GM19438 (cell line): ENCODE data around the gene CHMP4A.

Experiments
- ATAC-seq: cut with Tn5 transposase; IDR thresholded peaks from one replicate; pipeline ENCODE4 v1.9.1; 2021; ENCODE audit warnings: low read depth; ENCODE audit not compliant: unreplicated experiment

The CHMP4A gene, protein sequence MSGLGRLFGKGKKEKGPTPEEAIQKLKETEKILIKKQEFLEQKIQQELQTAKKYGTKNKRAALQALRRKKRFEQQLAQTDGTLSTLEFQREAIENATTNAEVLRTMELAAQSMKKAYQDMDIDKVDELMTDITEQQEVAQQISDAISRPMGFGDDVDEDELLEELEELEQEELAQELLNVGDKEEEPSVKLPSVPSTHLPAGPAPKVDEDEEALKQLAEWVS

DNA sequence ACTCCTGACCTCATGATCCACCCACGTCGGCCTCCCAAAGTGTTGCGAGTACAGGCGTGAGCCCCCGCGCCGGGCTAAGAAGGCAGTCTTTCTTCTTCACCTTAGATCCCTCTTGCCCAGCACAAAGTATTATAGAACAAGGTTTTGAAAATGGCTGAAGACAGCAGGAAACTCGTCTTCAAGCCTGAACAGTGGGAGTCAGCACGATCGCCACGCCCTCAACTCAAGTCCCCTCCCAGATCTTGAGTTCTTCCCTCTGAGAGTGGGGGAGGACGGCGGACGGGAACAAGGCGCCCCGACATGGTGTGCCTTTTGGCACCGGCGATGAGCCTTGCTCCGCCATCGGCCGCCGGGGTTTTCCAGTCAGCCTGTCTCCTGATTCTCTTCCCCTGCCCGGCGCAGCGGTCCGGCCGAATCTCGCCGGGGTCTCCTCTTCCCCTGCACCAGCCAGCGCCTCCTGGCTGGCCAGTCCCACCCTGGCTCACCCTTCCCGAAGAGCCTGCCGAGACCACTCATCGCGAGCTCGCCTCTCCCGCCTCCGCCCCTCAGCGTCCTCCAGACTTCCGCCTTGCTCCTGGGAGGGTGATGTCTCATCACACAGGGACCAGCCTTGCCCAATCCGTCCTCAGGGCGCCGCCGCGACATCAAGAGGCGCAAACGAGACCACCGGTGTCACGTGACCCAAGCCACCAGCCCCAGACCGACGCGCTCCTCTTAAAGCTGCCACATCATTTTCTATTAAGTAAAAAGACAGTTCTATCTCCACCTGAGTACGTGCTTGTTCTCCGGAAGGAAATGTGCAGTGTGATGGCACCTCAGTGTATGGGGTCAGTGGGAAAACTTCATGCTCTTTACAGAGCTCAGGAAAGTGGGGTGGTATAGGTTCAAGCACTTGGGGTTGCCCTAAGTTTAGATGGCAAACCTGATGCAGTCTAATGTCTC is at the start of gene CHMP4A:
Gene CHMP4A, minus strand, starts transcription at position 565 of the 942 bp plus-strand sequence. Its CDS starts 49 bp downstream, at position 516.
- ATAC-seq: peak; percentile 76

DNA sequence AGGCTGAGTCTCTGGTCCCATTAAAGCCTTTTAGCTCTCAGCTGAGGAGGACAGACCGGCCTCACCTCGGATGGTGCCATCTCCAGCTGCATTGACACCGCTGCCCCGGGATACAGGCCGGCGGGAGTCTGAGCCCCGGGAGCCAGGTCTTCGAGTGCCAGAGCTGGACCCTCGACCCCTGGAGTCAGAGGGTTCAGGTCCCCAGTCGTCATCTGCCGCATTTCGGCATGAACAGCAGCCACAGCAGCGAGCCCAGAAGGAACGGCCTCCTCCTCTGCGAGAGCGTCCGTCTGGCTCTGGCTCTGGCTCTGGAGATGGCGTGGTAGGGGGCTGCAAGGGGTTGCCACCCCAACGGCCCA is 48.7 kb upstream of the CHMP4A start:
- no peak for ATAC-seq

DNA sequence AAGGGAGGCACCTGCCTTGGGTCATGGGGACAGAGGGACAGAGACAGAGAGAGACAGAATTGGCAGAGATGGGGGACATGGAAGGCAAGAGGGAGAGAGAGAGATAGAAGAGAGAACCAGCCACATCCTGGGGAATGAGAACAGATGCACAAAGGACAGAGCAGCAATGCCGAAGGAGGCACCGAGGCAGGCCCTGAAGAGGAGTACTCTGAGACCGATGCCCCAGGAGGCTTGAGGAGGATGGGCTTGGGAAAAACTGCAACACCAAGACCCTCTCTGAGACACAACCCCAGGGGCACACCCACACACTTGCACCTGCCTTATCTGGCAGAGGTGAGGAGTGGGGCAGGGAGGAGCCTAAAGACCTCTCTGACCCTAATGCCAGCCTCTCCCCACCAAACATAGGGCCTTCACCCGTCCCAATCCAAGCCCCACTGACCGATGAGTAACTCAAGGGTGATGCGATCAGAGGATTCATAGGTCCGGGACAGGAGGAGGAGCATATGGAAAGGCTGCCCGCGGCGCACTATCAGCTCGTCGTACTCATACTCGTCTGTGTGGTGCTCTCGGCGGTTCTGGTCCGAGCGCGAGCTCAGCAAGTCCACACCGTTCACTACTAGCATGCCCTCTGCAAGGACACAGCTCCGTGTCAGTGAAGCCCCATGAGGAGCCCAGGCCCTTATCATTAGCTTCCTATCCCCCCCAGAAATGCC is 48.1 kb upstream of the CHMP4A start:
- no peak for ATAC-seq

DNA sequence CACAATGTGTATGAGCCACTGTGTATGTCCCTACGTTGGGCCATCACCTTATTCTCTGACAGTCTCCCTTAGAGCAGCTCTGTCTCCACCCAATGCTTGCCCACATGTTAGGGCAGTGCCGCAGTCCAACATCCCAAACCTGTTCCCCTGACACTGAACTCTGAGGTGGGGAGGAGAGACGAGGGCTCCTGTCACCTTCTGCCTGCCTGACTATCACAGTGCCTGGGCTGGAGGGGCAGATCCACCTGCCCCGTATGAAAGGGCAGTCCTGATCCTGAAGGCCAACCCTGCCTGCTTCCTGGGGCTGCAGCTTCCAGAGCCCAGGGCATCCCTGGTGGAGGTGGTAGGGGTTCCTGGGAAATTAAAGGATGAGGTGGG is 47.5 kb upstream of the CHMP4A start:
- no peak for ATAC-seq

DNA sequence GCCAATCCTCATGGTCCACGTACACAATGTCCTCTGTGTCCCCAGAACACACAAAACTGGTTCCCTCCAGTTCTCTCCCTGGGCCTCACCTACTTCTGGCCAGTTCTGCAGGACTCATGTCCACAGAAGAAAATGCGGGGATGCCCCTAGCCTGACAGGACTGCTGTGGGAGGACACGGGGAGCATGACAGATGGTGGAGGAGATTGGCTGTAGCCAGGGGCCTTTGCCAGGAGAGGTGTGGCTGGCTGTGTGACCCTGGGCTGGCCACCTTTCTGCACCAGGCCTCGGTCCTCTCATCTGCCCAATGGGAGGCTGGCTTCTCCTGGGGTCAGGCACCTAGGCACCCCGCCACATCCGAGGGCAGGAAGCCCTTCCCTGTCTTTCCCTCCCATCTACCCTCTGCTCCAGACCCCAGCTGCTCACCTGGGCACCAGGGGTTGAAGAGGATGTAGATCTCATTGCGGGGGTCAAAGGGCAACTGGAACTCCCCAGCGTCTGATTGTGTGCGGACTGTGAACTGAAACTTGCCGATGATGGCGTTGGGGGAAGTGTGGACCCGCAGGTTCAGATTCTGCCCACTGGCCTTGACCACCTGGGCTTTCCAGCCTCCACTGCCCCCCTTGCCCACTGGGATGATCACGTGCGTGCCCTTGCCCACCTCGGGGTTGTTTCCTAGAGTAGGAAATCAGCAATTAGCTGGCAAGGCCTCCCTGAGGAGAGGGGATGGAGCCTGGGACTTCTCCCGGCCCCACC is 46.9 kb upstream of the CHMP4A start:
- ATAC-seq: no peak

DNA sequence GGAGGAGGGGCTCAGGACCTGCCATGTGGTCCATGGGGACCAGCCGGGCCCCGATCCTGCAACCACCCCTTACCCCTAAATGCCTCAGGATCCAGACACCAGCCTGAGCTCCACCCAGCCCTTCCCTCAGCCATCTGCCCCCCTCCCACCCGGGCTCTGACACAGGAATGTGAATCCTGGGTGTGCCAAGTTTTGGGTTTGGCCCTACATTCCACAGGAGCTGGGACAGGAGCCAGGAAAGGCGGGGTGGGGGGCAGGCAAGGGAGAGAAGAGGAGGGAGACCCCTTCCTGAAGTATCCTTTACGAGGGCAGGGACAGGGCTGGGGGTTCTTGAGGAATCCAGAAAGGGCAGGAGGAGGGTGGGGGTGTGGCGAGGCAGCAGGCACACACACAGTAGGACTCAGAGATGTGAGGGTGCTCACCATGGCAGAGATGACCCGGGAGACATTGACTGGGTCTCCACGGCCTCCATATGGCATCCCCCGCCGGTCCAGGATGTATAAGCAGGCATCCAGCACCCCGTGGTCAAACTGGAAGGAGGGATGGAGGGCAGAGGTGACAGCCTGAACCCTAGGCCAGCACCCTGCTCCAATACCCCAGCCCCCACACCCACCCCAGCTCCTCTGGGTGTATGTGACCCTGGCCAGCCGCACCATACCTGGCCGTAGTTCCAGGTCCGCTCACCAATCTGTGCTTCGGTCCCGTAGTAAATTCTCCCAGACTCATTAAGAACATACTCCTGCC is 46.2 kb upstream of the CHMP4A start:
- no peak for ATAC-seq

DNA sequence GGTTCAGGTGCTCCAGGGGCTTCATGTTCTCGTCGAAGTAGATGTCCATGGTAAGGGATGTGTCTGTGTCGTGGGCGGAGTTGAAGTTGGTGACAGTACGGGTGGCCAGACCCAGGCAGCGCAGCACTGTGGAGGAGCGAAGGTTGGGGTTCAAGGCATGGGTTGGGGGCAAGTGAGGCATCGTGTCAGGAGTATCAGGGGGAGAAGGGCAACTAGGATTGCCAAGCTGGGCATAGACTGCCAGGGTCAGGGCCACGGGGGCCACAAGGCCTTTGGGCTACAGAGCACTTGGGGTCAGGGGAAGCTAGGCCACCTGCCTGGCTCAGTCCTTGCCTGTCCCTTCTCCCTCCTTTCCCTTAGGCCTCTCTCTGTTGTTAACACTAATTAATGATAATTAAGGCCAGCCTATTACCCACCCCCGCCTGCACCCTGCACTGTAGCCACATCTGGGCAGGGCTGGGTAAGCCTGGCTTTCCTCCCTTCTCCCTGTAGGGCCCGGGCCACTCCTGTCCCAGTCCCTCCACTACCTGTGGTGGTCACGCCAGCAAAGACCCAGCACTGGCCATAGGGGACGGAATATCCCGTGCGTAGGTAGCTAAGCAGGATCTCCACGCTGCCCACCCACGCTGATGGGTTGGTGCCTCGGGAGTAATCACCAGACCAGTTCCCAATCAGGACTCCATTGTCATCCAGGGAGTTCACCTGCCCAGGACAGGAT is 45.4 kb upstream of the CHMP4A start:
- no peak for ATAC-seq

DNA sequence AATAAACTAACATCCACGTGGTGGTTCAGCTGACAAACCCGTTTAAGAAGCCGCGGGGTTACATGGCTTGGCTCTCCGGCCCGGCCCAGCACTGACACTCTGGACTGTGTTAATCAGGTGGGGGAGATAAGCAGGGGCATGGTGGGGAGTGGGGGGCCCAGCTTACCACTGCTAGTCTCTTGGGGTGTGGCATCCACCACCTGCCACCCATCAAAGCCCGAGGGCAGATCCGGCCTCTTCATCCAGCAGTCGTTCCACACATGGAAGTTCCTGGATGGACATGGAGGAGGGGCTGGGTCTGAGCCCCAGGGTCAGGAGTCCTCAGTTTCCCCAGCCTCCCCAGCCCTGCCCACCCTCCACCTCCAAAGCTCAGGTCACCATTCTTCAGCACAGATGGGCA is 44.8 kb upstream of the CHMP4A start:
- no peak for ATAC-seq

DNA sequence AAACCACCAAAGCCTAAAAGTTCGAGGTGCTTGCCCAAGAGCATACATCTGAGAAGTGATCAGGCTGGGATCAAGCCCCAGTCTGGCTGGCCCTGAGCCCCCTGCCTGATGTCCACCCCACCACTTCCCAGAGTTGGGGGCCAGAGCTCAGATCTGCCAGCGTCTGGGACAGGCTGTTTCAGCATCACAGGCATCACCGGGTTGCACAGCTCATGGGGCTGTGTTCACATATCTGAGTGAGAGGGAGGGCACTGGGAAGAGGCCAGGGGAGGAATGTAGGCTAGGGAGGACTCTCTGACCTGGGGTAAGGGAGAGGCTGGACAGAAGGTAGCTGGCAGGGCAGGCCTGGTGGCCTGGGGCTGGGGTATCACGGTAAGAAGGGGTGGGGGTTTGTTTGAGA is 43.7 kb upstream of the CHMP4A start:
- no peak for ATAC-seq

DNA sequence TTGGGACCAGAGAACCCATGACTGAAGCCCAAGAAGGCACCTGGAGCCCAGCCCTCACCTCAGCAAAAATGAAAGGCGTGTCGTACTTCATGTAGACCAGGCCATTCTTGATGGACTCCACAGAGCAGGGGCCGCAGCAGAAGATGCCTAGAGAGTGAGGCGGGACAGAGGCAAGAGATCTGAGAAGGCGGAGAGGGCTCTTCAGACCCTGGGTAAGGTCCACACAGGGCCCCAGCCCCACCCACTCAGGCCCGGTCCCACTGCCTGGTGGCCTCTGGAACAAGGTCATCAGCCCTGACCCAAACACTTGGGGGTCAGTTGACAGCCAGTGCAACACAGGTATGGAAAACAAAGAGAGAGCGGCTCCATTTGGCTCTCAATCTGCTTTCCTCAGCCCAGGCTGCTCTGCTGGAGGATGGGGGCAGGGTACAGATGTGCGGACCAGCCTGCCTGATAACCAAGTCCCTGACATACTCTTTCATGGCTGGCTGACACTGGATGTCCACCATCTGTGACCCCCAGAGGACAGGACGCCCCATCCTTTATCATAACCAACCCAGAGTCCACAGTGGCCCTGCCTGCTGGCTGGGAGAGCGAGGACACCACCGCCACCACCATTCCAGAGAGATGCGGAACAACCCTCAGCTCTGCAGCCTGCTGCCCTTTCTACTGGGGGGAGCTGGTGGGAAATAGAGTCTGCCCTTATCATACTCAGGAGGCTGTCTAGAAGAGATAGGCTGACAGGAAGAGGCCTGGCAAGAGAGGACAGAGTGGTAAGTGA is 42.8 kb upstream of the CHMP4A start:
- no peak for ATAC-seq

DNA sequence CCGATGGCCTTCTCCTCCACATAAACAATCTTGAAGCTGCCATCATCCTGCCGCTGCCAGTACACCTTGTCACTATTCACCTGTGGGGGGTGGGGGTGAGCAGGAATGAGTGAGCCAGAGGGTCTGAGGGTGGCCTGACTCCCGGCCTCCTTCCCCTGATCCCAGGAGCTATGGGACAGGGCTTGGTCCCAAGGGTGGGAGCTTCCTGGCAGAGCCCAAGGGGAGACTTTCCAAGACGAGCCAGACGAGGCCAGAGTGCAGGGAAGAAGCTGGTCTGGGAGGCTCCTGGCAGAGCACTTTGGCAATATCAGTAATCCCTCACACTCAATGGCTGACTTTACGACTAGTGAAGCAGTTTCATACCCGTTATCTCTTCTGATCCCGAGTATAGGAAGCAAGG is 42.1 kb upstream of the CHMP4A start:
- no peak for ATAC-seq

DNA sequence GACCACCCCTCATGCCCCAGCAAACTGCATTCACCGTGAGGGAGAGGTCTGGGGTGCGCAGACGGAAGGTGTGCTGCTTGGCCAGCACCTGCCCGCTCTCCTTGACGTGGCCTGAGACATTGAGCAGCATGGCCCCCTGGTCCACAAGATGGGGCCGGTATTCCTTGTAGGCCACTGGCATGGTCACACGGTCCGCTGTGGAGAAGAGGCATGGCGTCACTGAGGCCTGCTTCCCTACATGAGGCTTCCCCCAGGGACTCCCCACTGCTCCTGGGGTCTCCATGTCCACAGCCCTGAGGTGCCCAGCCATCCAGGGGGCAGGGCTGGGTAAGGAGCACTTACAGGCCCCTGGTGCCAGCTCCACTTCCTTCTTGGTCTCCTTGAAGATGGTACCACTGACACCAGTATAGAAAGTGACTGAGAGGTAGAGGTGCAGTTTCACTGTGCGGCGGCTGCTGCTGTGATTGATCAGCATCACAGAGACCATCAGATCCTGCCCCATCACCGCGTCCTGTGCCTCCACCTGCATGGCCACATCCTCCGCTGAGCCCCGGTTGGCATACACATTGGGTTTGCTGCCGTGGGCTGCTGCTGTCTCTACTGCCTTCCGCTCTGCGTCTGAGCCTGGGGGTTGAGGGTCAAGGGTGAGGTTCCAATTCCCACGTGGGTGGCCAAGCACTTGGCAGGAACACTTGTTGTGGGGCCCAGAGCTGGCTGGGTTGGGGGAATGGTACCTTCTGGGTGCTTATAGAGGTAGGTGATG is 41.5 kb upstream of the CHMP4A start:
- ATAC-seq: no peak

DNA sequence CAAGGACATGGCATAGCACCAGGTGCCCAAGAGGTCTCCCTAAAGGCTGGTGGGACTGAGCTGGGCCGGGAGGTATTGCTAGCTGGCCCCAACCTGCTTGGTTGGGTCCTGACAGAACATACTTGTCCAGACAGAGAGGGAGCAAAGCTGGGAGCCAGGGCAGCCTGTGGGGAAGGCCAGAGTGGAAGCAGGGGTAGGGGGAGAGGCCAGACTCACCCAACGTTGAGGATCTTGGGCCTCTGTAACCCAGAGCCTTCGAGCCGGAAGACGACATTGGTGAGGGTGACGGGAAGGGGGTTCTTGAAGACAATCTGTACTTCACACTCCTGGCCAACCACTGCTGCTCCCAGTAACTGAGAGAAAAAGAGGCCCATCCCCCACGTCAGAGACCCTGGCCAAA is 40.6 kb upstream of the CHMP4A start:
- no peak for ATAC-seq

DNA sequence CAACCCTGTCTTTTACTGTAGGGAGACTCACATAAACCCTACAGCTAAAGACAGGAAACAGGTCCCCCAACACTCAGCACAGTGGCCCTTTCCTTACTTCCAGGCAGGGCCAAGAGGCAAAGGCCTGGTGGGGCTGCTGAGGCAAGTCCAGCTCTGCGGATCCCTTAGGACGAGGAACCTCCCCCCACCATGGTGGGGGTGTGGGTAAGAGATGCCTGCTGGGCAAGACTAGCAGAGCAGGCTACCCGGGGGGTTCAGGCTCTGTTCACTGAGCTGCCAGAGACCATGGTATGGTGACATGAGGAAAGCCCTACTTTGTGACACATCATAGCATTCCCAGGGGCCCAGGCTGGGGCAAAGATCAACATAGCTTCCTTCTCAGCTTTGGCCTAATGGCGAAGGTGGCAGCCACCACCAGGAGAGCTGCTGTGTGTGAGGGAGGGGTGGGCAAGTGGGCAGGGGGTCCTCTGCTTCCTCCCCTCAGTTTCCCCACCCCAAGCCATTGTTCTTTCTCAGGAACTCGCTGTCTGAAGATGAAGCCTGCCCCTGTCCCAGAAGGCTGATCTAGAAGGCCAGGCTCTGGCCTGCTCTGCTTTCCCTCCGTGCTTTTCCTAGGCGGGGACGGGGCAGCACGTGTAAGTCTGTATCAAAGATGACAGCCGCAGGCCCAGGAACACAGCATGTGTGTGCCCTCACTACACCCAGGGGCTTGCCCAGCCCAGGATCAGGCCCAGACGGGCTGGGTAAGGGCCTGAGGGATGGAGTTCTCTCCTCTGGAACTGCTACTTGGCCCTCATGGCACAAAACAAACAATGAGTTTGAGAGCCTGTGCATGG is 39.2 kb upstream of the CHMP4A start:
- no peak for ATAC-seq

DNA sequence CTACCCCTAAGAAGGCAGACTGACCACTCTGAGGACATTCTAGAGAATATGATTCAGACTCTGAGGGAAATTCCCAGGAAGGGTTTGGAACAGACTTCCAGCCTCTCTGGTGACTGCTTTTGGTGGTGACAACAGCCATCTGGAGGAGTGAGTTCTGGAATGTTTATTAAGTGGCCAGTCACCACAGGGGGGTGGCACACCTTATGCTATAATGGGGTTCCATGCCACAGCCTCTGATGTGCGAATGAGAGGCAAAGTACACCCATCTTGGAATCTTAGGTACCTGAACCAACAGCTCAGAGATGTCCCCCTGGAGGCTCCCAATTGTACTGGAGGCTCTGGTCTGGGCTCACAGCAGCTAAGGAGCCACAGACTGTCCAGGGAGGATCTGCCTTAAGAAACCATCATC is 38.6 kb upstream of the CHMP4A start:
- no peak for ATAC-seq

DNA sequence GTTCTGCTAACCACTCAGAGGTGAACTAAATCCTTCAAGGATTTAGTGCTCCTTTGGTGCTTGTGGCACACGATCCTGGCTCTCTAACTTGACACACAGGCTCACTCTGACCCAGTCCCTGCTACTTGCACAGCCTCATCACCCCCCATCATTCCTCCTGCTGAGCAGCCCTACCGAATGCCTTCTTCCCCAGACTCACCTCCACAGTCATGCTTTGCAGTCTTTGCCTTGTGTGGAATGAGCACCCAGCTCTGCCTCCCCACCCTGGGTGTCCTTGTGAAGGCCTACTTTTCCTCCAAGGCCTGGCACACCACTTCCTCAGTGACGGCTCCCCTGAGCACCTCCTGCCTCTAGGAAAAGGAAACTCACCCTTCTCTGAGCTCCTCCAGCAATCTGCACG is 37.1 kb upstream of the CHMP4A start:
- no peak for ATAC-seq
